Trophoblast cell (in vitro differentiated cells and primary cell): ENCODE measurements around the gene CCL18.

ENCODE experiments used
- DNase-seq, 2 donors: peaks; one replicate each; pipeline ENCODE4 v3.0.0-alpha.2; 2016
- H2AFZ ChIP-seq: 2 replicates; pipeline ENCODE4 v1.6.1; 2013; ENCODE audit warnings: low read length, moderate library complexity, mild to moderate bottlenecking; ENCODE audit not compliant: insufficient read depth, poor library complexity
- H2AK5ac ChIP-seq: 2 replicates; pipeline ENCODE4 v1.6.1; 2013; ENCODE audit warnings: mild to moderate bottlenecking, low read length
- H2BK120ac ChIP-seq: 2 replicates; pipeline ENCODE4 v1.6.1; 2013; ENCODE audit warnings: low read length, mild to moderate bottlenecking, moderate library complexity; ENCODE audit not compliant: insufficient read depth, poor library complexity
- H2BK12ac ChIP-seq: 2 replicates; pipeline ENCODE4 v1.6.1; 2013; ENCODE audit warnings: mild to moderate bottlenecking, low read length, moderate library complexity
- H2BK5ac ChIP-seq: 2 replicates; pipeline ENCODE4 v1.6.1; 2013; ENCODE audit warnings: low read length, low read depth, moderate library complexity, mild to moderate bottlenecking; ENCODE audit not compliant: poor library complexity
- H3K14ac ChIP-seq: 2 replicates; pipeline ENCODE4 v1.6.1; 2013; ENCODE audit warnings: mild to moderate bottlenecking, low read length
- H3K18ac ChIP-seq: 2 replicates; pipeline ENCODE4 v1.6.1; 2013; ENCODE audit warnings: mild to moderate bottlenecking, low read length
- H3K23ac ChIP-seq: 2 replicates; pipeline ENCODE4 v1.6.1; 2013; ENCODE audit warnings: low read length
- H3K27ac ChIP-seq: 2 replicates; pipeline ENCODE4 v1.5.1; 2013; ENCODE audit warnings: low read depth, mild to moderate bottlenecking, inconsistent platforms, low read length, moderate library complexity
- H3K27me3 ChIP-seq: 2 replicates; pipeline ENCODE4 v1.6.1; 2013; ENCODE audit warnings: inconsistent platforms, mild to moderate bottlenecking, low read length, moderate library complexity; ENCODE audit not compliant: insufficient read depth
- H3K36me3 ChIP-seq, 2 experiments: 1 replicate in 1 of 2; 2 replicates in 1 of 2; pipeline ENCODE4 v1.6.1; 2013; ENCODE audit warnings: low read length in 2 of 2, mild to moderate bottlenecking in 2 of 2, moderate library complexity in 1 of 2; ENCODE audit not compliant: insufficient read depth in 2 of 2, control insufficient read depth in 1 of 2
- H3K4ac ChIP-seq: 2 replicates; pipeline ENCODE4 v1.6.1; 2013; ENCODE audit warnings: low read depth, mild to moderate bottlenecking, low read length, moderate library complexity
- H3K4me1 ChIP-seq, 2 experiments: 1 replicate in 1 of 2; 2 replicates in 1 of 2; pipeline ENCODE4 v1.6.1; 2013; ENCODE audit warnings: low read length in 2 of 2, mild to moderate bottlenecking in 2 of 2, moderate library complexity in 1 of 2; ENCODE audit not compliant: insufficient read depth in 2 of 2, control insufficient read depth in 1 of 2
- H3K4me2 ChIP-seq: 2 replicates; pipeline ENCODE4 v1.6.1; 2013; ENCODE audit warnings: inconsistent platforms, mild to moderate bottlenecking, low read length, moderate library complexity
- H3K4me3 ChIP-seq: 2 replicates; pipeline ENCODE4 v1.5.1; 2013; ENCODE audit warnings: mild to moderate bottlenecking, low read depth, low read length, inconsistent platforms
- H3K79me1 ChIP-seq: one replicate; pipeline ENCODE4 v1.6.1; 2013; ENCODE audit warnings: low read length
- H3K79me2 ChIP-seq: 2 replicates; pipeline ENCODE4 v1.6.1; 2013; ENCODE audit warnings: low read length, mild to moderate bottlenecking; ENCODE audit not compliant: control insufficient read depth, insufficient read depth, poor library complexity
- H3K9ac ChIP-seq: 2 replicates; pipeline ENCODE4 v1.6.1; 2013; ENCODE audit warnings: mild to moderate bottlenecking, low read length
- H3K9me3 ChIP-seq: 2 replicates; pipeline ENCODE4 v1.6.1; 2013; ENCODE audit warnings: low read depth, mild to moderate bottlenecking, control low read depth, inconsistent platforms, low read length; ENCODE audit not compliant: insufficient read depth
- H4K12ac ChIP-seq: 2 replicates; pipeline ENCODE4 v1.6.1; 2013; ENCODE audit warnings: low read depth, mild to moderate bottlenecking, low read length, moderate library complexity
- H4K8ac ChIP-seq: 2 replicates; pipeline ENCODE4 v1.6.1; 2013; ENCODE audit warnings: low read depth, mild to moderate bottlenecking, low read length, moderate library complexity
- H4K91ac ChIP-seq: one replicate; pipeline ENCODE4 v1.6.1; 2013; ENCODE audit warnings: low read depth, mild to moderate bottlenecking, low read length, moderate library complexity
- WGBS: extraction: QIAGEN DNeasy Blood & Tissue Kit; methylation state at CpG from one replicate; pipeline ENCODE4 v1.1.7; 2013; ENCODE audit warnings: missing lambda C conversion rate; ENCODE audit not compliant: insufficient read length, insufficient coverage; ENCODE audit errors: extremely low coverage; 5-methylcytosine and 5-hydroxymethylcytosine counted together

The CCL18 gene

GRCh38 chr17:36059406-36059805 lies 4.7 kb upstream of the CCL18 start:
- no peak overlapping the region for H2BK5ac ChIP-seq
- no peaks in the 10 kb centered on the region for H3K79me2 ChIP-seq
- no peak overlapping the region for H4K91ac ChIP-seq
- no peak overlapping the region for H3K9ac ChIP-seq
- no peak overlapping the region for H2BK120ac ChIP-seq
- no peaks in the 10 kb centered on the region for H3K36me3 ChIP-seq
- H2BK12ac ChIP-seq, result no peak overlapping the region
- DNase-seq, result no peak
- no peak overlapping the region for H2AFZ ChIP-seq
- peaks cover 3% of the 10 kb centered on the region for H3K9me3 ChIP-seq
- no peaks in the 10 kb centered on the region for H3K27me3 ChIP-seq
- no peak overlapping the region for H3K4me3 ChIP-seq
- H3K23ac ChIP-seq, result no peak overlapping the region
- H3K79me1 ChIP-seq, result no peaks in the 10 kb centered on the region
- no peaks in the 10 kb centered on the region for H3K4me1 ChIP-seq
- no peak overlapping the region for H3K18ac ChIP-seq
- WGBS, result no CpG with 5 or more reads among the region's 7 CpGs
- no peak overlapping the region for H4K8ac ChIP-seq
- H3K14ac ChIP-seq, result no peak overlapping the region
- no peak overlapping the region for H3K4me2 ChIP-seq
- no peak overlapping the region for H2AK5ac ChIP-seq
- no peak overlapping the region for H4K12ac ChIP-seq
- no peak overlapping the region for H3K4ac ChIP-seq
- no peak overlapping the region for H3K27ac ChIP-seq

GRCh38 chr17:36060816-36061215 lies 3.3 kb upstream of the CCL18 start:
- no peak overlapping the region for H3K4ac ChIP-seq
- H3K18ac ChIP-seq, result no peak overlapping the region
- H3K79me1 ChIP-seq, result no peaks in the 10 kb centered on the region
- no peaks in the 10 kb centered on the region for H3K27me3 ChIP-seq
- no peak overlapping the region for H3K9ac ChIP-seq
- H3K36me3 ChIP-seq, result no peaks in the 10 kb centered on the region
- H3K23ac ChIP-seq, result no peak overlapping the region
- H3K79me2 ChIP-seq, result no peaks in the 10 kb centered on the region
- H3K14ac ChIP-seq, result no peak overlapping the region
- no peak overlapping the region for H2BK5ac ChIP-seq
- no CpG with 5 or more reads among the region's 2 CpGs for WGBS
- no peak overlapping the region for H3K4me3 ChIP-seq
- no peak overlapping the region for H2BK12ac ChIP-seq
- H2AFZ ChIP-seq, result no peak overlapping the region
- H4K12ac ChIP-seq, result no peak overlapping the region
- no peak overlapping the region for H3K4me2 ChIP-seq
- H2AK5ac ChIP-seq, result no peak overlapping the region
- DNase-seq, result no peak
- H4K91ac ChIP-seq, result no peak overlapping the region
- H2BK120ac ChIP-seq, result no peak overlapping the region
- no peaks in the 10 kb centered on the region for H3K4me1 ChIP-seq
- no peak overlapping the region for H3K27ac ChIP-seq
- H4K8ac ChIP-seq, result no peak overlapping the region
- peaks cover 3% of the 10 kb centered on the region for H3K9me3 ChIP-seq

- H3K4me1 ChIP-seq, result no peaks in the 10 kb centered on the region
- no peak overlapping the region for H3K27ac ChIP-seq
- no peak overlapping the region for H3K4me2 ChIP-seq
- no peak overlapping the region for H2AK5ac ChIP-seq
- no peak overlapping the region for H2BK12ac ChIP-seq
- H4K91ac ChIP-seq, result no peak overlapping the region
- H4K12ac ChIP-seq, result no peak overlapping the region
- no peak overlapping the region for H3K4ac ChIP-seq
- H3K9me3 ChIP-seq, result peaks cover 2% of the 10 kb centered on the region
- no peak overlapping the region for H2BK5ac ChIP-seq
- no peaks in the 10 kb centered on the region for H3K36me3 ChIP-seq
- H3K27me3 ChIP-seq, result no peaks in the 10 kb centered on the region
- H2BK120ac ChIP-seq, result no peak overlapping the region
- H3K18ac ChIP-seq, result no peak overlapping the region
- no peaks in the 10 kb centered on the region for H3K79me1 ChIP-seq
- no peak overlapping the region for H3K14ac ChIP-seq
- no peak for DNase-seq
- no peak overlapping the region for H3K23ac ChIP-seq
- no peaks in the 10 kb centered on the region for H3K79me2 ChIP-seq
- no peak overlapping the region for H3K4me3 ChIP-seq
- no peak overlapping the region for H2AFZ ChIP-seq
- H3K9ac ChIP-seq, result no peak overlapping the region
- H4K8ac ChIP-seq, result no peak overlapping the region
- WGBS, result no CpG with 5 or more reads among the region's 6 CpGs
These were observed 2.4 kb downstream of the CCL18 start for GRCh38 chr17:36066365-36066985.

GRCh38 chr17:36068524-36068923 lies 4.5 kb downstream of the CCL18 start:
- Histone ChIP-seq H3K79me1 (no peaks in the 10 kb centered on the region), H3K79me2 (no peaks in the 10 kb centered on the region), H3K4me2 (no peak overlapping the region), H3K36me3 (no peaks in the 10 kb centered on the region), H4K12ac (no peak overlapping the region), H2BK120ac (no peak overlapping the region), H3K4ac (no peak overlapping the region), H3K23ac (no peak overlapping the region), H3K9ac (no peak overlapping the region), H2BK12ac (no peak overlapping the region), H3K9me3 (peaks cover 2% of the 10 kb centered on the region), H3K18ac (no peak overlapping the region), H3K27me3 (no peaks in the 10 kb centered on the region), H2BK5ac (no peak overlapping the region), H3K27ac (no peak overlapping the region), H3K14ac (no peak overlapping the region), H4K8ac (no peak overlapping the region), H2AFZ (no peak overlapping the region), H2AK5ac (no peak overlapping the region), H4K91ac (no peak overlapping the region), H3K4me3 (no peak overlapping the region), H3K4me1 (no peaks in the 10 kb centered on the region)
- no peak for DNase-seq
- no CpG with 5 or more reads among the region's 3 CpGs for WGBS
